Measurements from ENCODE around the gene SMG9. TPM values are rescaled to one million over a fixed set of nuclear protein-coding genes. Genes with fewer than 3 reads are reported as not detected.

SMG9 gene
- total RNA-seq, 1 donor from 2014 or later: 77.2 TPM

DNA sequence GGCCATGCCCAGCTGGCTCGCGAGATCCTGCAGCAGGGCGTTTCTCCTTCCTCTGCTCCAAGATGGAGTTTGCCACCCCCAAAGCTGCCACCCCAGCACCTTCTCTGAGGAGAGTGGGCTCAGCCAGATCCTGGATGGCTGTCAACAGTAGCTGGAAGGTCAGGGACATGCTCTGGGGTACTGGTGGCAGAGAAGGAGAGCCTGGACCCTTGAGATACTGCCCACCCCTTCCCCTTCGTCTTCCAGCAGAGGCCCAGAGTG is 27.2 kb downstream of the SMG9 start:
- intact Hi-C loops (cut with micrococcal nuclease): no loop called here

DNA sequence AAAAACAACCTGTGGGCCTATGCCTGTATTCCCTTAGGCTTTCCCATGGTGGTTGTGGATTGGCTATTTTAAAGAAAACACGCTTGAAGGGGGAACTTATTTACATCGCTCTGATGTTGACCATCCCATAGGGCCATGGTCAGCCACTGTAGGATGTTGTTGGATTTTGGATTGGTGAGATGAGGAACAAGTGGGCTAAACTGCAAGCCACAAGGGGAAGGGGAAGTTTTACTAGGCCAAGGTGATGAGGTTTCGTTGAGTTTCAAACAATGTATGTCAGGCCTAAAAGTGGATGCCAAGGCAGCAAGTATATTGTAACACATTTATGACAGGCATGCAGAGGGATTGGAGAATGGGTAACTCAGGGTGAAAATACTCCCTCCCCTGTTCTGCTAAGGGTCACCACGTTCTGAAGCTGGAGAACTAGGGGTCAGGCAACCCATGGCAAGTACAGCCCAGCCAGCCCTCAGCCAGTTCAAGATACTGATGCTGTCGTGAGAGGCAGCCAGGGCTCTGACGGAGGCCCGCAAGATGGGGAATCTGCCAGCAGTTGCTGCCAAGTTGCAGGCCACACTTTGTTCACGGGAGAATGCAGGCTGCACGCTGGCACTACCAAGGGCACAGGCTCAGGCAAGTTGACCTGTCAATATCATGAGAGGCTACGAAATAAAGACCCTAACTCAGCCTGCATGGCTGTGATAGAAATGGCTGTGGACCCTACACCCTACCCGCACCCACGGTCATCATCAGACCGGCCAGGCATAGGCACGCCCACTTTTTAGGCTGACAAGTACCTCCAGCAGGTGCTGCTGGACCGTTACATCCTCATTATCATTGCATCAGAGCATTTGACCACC is 27.8 kb downstream of the SMG9 start:
- intact Hi-C loops (cut with micrococcal nuclease): no loop called here

DNA sequence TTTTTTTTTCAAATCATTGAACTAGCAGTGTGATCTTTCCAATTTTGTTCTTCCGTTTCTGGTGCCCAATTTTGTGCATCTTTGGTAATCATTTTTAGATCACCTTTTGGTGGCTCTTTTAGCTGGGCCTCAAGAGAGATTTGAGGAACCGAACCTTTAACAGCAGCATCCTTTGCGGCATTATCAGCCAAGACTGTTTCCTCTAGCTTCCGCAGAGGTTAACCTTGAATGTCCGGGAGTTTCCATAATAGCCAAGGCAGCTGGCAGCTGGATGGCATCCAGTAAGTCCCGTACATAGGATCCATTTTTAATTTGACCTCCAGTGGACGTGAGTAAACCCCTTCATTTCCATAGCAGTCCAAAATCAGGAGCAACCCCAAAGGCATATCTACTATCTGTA is 29.3 kb downstream of the SMG9 start:
- intact Hi-C loops (cut with micrococcal nuclease): no loop called here

DNA sequence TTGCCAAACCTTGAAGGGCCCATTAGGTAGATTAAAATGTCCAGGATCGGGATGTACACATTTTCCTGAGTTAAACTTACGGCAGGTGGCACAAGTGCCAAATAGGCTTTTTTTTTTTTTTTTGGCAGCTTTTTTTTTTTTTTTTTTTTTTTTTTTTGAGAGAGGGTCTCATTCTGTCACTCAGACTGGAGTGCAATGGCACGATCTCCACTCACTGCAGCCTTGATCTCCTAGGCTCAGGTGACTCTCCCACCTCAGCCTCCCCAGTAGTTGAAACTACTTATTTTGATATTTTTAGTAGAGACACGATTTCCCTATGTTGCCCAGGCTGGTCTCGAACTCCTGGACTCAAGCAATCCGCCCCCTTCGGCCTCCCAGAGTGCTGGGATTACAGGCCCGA is 29.9 kb downstream of the SMG9 start:
- intact Hi-C loops (cut with micrococcal nuclease): no loop called here

DNA sequence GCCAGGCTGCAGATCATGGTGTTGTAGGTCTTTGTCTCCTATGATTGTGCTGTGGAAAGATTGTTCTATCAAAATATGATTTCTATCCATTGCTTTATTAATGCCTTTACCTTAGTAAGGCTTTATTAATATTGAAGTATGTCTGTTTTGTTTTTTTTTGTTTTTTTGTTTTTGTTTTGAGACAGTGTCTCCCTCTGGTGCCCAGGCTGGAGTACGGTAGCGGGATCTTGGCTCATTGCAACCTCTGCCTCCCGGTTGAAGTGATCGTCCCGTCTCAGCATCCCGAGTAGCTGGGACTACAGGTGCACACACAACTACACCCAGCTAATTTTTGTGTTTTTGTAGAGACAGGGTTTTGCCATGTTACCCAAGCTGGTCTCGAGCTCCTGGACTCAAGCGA is 31.2 kb downstream of the SMG9 start:
- intact Hi-C loops (cut with micrococcal nuclease): loop anchor here (1.0 kb wide), 1 partner anchor 54 kb away; no protein-coding TSS in a partner anchor

DNA sequence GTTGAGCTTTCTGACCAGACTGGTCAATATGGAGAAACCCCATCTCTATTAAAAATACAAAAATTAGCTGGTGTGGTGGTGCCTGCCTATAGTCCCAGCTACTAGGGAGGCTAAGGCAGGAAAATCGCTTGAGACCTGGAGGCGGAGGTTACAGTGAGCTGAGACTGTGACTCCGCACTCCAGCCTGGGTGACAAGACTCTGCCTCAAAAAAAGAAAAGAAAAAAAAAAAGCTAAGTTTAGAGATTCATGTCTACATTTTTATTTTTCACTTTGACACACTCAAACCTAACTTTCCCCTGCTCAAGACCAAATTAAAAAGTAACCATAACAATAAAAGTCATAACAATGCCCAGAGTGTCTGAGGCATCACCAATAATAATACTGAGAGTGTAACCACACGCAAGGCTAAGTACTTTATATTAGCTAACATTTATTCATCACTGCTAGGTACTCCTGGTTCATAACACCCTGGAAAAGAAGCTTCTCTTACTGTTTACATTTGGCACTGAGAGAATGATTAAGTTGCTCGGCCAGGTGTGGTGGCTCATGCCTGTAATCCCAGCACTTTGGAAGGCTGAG is 33.2 kb downstream of the SMG9 start:
- intact Hi-C loops (cut with micrococcal nuclease): no loop called here

DNA sequence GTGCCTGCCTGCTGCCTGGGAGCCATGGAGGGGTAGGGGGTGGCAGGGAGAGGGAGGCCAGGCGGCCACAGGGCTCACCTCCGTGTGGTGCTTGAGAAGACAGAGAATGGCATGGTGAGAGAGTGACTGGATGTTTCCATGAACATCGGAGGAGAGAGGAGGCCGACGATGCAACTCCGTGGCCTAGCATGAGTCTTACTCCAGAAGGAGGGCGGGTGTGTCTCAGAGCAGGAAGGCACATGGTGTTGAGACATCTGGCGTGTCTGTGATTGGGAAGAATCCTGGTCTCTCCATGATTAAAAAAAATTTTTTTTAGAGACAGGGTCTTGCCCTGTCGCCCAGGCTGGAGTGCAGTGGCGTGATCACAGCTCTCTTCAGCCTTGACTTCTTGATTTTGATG is 33.8 kb downstream of the SMG9 start:
- intact Hi-C loops (cut with micrococcal nuclease): no loop called here

DNA sequence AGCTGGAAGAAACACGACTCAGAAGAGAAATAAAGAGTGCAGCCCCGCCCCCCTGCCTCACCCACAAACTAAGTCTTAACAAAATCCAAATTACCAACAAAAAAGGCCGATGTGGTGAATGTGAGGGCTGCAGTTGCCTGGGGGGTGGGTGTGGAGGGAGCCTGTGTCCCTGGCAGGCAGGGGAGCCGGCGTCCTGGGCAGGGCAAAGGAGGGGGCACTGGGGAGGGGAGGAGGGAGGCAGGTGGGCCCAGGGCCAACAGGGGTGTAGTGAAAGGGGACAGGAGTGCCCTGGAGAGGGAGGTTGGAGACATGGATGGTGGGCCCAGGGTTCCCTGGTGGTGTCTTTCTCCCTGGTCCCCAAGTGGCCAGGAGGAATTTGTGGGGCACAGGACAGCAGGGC is 34.8 kb downstream of the SMG9 start:
- intact Hi-C loops (cut with micrococcal nuclease): no loop called here

DNA sequence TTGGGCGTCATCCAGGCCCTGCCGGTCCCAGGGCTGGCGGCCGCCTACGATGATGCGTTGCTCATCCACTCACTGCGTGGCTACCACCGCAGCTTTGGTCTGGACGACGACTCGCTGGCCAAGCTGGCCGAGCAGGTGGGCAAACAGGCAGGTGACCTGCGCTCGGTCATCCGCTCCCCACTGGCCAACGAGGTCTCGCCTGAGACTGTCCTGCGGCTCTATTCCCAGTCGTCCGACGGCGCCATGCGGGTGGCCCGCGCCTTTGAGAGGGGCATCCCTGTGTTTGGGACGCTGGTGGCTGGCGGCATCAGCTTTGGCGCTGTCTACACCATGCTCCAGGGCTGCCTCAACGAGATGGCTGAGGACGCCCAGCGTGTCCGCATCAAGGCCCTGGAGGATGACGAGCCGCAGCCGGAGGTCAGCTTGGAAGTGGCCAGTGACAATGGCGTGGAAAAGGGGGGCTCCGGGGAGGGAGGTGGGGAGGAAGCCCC is 35.3 kb downstream of the SMG9 start:
- intact Hi-C loops (cut with micrococcal nuclease): no loop called here

DNA sequence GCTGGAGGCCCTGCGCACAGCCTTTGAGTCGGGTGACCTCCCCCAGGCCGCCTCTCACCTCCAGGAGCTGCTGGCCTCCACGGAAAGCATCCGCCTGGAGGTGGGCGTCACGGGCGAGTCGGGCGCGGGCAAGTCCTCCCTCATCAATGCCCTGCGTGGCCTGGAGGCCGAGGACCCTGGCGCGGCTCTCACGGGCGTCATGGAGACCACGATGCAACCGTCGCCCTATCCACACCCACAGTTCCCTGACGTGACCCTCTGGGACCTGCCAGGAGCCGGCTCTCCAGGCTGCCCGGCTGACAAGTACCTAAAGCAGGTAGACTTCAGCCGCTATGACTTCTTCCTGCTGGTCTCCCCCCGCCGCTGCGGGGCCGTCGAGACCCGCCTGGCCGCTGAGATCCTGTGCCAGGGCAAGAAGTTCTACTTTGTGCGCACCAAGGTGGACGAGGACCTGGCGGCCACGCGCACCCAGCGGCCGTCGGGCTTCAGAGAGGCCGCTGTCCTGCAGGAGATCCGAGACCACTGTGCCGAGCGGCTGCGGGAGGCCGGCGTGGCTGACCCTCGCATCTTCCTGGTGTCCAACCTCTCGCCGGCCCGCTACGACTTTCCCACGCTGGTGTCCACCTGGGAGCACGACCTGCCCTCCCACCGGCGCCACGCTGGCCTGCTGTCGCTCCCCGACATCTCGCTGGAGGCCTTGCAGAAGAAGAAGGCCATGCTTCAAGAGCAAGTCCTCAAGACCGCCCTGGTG is 36.0 kb downstream of the SMG9 start:
- intact Hi-C loops (cut with micrococcal nuclease): no loop called here

DNA sequence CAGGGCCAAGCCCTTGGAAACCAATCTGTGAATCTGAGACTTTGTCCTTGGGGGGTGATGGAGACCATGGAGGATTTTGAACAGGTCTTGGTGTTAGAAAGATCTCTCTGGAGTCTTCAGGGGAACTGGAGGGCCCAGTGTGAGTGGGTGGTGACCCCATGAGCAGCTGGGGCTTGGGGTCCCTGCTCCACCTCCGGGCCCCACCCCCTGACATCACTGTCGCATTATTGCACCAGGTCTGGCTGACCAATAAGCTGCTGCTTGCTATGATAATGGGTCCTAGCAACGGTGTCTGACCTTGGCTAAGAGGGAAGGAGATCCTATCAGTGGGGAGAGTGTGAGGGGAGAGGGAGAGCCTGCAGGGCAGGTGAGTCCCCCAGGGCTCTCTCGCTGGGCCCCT is 39.0 kb downstream of the SMG9 start, which contains the start of gene IRGC:
IRGC (plus strand) TSS at position 301 of the 400 bp plus-strand sequence. CDS start 2,483 bp downstream, outside the sequence.
- intact Hi-C loops (cut with micrococcal nuclease): no loop called here

DNA sequence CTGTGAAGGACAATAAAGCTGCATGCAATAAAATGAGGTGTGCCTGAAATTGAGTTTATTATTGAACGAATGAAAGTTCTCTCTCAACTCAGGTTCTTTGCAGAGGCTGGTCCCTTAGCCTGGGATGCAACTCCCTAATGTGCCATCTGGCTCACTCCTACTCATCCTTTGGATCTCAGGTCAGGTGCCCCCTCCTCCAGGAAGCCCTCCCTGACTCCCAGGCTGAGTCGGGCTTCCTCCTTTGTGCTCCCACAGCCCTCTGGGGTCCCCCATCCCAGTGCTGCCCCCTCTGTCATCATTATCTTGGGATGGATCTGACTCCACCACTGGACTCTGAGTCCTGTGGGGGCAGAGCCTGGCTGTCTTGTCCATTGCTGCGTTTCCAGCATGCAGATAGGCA is 41.6 kb downstream of the SMG9 start:
- intact Hi-C loops (cut with micrococcal nuclease): no loop called here

DNA sequence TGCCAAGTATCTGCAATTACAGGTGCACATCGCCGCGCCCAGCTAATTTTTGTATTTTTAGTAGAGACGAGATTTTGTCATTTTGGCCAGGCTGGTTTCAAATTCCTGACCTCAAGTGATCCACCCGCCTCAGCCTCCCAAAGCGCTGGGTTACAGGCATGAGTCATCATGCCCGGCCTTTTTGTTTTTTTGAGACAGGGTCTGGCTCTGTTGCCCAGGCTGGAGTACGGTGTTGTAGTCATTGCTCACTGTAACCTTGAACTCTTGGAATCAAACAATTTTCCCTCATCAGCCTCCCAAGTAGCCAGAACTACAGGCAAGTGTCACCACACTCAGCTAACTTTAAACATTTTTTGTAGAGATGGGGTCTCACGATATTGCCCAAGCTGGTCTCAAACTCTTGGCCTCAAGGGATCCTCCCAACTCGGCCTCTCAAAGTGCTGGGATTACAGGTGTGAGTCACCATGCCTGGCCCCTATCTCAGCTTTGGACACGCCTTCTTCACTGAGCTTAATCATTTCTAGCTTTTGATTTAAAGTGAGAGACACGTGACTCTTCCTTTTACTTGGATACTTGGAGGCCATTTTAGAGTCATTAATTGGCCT is 42.9 kb downstream of the SMG9 start:
- intact Hi-C loops (cut with micrococcal nuclease): no loop called here

DNA sequence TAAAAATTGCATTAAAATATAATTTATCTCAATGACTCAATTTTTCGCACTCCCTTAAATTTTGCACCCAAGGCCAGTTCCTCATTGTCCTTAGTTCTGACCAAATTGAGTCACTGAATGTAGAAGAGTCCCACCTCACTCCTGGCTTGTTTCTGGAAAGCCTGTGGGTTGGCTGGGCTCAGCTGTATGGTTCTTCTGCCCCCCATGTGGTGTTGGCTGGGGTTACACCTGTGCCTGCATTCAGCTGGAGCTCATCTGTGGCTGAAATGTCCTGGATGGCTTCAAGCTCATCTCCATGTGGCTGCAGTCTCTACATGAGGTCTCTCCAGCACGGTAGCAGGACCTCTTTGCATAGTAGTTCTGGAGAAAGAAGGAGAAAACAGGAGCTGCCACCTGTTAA is 46.0 kb downstream of the SMG9 start:
- intact Hi-C loops (cut with micrococcal nuclease): no loop called here

DNA sequence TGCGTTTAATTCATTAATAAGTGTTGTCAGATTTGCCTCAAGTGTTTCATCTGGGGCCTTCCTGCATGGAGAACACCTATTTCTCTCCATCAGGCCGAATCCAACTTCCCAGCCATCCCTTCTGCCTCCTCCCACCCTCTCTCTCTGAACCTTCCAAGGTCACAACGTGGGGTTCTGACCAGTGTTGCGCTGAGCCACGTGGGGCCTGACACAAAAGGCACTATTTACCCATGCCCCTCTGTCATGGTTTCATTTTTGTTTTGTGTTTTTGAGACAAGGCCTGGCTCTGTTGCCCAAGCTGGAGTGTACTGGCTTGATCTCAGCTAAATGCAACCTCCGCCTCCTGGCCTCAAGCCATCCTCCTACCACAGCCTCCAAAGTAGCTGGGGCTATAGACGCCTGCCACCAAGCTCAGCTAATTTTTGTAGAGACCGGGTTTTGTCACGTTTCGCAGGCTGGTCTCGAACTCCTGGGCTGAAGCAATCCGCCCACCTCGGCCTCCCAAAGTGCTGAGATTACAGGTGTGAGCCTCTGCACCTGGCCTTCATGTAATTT is 47.5 kb downstream of the SMG9 start:
- intact Hi-C loops (cut with micrococcal nuclease): no loop called here

DNA sequence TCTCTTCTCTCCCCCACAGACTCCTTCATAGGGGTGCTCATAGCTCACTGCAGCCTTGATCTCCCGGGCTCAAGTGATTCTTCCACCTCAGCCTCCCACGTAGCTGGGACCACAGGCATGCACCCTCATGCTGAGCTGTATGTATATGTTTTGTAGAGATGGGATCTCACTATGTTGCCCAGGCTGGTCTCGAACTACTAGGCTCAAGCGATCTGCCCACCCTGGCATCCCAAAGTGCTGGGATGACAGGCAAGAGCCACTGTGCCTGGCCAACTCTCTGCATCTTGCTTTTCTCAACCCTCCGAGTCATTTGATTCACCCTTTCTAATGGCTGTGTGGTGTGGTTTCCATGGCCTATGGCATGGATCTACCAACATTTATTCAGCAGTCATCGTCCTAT is 49.0 kb downstream of the SMG9 start:
- intact Hi-C loops (cut with micrococcal nuclease): no loop called here

DNA sequence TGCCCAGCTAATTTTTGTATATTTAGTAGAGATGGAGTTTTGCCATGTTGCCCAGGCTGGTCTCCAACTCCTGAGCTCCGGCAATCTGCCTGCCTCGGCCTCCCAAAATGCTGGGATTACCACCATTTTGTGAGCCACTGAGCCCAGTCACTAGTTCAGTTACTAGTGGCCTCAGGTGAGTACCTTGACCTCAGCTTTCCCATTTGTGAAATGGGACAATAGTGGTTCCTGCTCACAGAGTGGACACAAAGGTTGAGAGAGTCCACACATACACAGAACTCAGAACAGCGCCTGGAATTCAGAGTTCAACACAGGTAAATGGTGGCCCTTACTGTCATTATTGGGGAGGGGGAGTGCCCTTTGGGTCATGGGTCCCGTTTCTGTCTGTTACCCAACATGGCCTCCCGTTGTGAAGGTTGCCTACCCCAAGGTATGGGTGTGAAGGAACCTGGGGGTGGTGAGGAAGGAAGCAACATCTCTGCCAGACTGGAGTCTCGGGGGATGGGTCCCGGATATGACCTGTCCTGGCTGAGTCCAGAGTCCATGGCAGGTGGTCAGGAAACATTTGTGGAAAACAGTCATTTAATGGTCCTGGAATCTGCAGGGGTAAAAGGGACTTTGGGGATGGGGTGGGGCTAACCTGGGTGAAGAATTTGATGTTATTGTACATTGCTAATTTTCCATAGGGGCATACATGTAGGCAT is 50.6 kb downstream of the SMG9 start:
- intact Hi-C loops (cut with micrococcal nuclease): no loop called here

DNA sequence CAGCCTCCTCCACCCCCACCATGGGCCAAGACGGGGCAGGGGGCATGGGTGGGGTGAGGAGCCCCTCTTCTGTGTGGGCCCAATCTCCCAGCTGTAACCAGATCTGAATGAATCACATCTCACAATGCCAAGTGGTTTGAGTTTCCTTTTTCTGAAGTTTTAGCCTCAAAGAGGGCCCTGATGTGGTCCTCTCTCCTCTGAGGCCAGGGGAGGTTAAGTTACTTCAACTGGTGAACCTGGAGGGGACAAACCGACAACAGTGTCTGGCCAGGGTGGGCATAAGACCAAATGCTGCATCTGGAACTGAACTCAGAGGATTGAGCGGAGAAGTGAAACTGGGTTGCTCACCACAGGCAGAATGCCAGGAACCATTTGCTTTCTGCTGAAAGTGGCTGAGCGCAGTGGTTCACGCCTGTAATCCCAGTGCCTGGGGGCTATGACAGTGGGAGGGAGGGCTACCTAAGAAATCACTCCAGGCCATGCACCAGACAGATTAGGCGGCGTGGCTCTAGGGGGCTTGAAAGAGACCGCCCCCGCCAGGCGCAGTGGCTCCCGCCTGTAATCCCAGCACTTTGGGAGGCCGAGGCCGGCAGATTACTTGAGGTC is 54.3 kb downstream of the SMG9 start:
- intact Hi-C loops (cut with micrococcal nuclease): no loop called here

DNA sequence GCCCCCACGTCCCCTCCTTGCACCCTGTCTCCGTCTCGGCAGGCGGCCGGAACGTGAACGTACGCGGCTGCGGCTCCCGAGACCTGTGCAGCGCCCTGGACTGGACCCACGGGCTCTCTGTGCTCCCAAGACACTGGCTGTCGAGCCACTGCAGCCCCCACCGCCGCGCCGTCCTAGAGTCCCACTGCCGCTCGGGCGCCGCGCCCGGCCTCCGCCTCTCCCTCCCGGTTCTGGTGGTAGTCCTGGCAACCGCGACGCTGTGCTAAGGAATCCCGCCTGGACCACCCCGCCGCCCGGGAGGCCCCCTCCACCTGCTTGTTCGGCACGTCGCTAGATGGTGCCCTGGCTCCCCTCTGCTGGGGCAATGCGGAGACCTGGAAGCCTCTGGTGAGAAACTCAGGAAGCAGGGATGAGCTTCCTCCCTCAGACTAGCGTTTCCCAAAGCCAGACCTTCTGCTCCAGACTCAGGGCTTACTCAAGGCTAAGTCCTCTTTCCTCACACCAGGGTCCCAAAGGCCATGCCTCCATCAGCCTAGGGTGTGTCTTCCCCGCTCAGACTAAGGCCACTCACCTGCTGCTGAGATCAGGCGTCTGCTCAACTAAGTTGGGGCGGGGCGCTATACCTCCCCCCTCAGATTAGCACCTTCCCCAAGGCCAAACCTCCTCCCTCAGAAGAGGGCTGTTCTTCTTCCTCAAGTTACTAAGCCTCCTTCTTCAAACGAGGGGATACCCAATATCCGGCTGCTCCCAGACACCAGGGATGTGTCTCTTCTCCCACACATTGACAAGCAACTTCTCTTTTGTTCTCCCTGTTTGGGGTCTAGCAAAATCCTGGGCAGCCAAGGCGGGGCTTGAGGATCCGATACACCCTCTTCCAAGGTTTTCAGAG is 55.0 kb downstream of the SMG9 start:
- intact Hi-C loops (cut with micrococcal nuclease): no loop called here

DNA sequence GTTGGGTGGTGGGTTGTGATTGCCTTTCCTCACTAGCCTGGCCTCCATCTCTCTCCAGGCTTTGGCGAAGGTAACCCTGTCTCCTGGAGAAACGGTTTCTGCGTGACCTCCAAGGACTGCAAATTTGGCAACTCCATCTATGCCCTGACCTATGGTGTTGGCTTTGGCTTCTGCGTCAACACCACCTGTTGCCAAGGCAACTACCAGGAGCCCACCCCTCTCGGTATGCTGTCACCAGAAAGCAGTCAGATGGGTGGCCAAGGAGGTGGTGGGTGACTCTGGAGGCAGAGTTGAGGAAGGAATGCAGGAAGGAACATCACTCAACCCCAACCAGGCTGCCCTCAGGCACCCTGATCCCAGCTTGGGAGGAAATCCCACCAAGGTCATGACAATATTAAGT is 57.5 kb downstream of the SMG9 start:
- intact Hi-C loops (cut with micrococcal nuclease): no loop called here
